ENCODE results near the gene MOV10L1.
A peak's percentile ranks its signal among the peaks of the same experiment; 100 is the strongest.
"Not testable (repeated sequence)": the region's sequence is repeated elsewhere in the genome, so short reads cannot be mapped to it uniquely, and the experiment has no call there.

Gene MOV10L1

DNA sequence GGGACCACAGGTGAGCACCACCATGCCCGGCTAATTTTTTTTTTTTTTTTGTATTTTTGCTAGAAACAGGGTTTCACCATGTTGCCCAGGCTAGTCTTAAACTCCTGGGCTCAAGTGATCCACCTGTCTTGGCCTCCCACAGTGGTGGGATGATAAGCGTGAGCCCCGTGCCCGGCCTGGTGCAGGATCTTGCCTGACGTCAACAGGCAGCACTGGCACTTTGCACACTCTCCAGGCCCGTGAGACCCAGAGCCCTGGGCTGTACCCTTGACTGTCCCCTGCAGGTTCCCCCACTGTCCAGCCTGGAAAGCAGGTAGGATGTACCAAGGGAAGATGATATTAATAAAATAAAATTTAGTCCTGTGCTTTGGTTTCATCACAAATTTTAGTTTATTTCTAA lies 51.7 kb downstream of the MOV10L1 start:
- DNase-seq: no peak

DNA sequence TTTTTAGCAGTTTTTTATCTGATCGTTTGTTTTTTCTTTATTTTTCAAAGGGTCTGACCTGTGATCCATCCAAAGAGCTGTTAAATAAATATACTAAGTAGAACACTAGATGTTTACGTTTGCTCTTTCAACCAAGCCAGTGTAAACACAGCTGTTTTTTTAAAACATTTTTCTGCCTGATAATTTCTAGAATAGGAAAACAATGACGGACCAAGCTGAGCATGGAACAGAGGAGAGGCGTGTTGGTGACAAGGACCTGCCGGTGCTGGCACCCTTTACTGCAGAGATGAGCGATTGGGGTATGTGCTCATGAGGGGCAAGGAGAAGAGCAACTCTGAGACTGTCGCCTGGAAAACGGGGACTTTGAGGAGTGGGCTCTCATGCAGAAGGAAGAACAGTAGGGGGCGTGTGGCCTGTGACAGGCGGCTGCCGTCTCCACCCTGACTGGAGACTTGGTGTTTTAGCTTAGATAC lies 52.1 kb downstream of the MOV10L1 start:
- no peak for DNase-seq

DNA sequence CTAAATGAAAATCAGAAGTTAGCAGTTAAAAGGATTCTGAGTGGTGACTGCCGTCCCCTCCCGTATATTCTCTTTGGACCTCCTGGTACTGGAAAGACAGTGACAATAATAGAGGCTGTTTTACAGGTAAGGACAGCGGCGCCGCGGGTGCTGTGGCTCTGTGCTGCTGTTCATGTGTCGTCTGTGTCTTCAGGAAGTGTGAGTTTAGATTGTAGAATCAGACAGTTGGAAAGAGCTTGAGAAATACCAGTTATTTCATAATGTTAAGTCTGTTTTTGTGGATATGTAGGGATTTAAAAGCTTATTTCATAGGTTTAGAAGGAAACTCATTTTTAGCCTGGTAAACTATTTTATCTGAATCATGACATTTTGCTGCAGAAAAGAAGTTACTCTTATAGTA lies 53.3 kb downstream of the MOV10L1 start:
- DNase-seq: no peak

DNA sequence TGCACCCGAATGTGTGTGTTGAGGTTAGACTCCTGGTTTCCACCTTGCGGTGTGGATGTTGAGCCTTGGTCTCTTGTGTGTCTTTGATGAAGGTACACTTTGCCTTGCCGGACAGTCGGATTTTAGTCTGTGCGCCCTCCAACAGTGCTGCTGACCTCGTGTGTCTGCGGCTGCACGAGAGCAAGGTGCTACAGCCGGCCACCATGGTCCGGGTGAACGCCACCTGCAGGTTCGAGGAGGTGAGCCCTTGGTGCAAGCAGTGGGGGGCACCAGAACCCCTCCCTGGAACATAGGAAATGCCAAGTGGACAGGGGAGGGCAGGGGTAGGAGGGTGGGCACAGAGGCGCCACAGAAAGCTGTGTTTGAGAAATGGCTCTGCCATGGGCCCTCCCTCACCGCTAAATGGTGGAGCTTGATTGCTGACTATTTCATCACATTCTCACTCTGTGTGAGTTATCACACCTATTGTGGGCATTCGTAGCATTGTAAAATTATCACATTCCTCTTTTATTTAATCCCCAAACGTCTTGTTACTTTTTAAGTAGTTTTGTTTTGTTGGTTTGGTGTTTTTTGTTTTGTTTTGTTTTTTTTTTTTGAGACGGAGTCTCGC lies 54.3 kb downstream of the MOV10L1 start:
- DNase-seq: no peak

DNA sequence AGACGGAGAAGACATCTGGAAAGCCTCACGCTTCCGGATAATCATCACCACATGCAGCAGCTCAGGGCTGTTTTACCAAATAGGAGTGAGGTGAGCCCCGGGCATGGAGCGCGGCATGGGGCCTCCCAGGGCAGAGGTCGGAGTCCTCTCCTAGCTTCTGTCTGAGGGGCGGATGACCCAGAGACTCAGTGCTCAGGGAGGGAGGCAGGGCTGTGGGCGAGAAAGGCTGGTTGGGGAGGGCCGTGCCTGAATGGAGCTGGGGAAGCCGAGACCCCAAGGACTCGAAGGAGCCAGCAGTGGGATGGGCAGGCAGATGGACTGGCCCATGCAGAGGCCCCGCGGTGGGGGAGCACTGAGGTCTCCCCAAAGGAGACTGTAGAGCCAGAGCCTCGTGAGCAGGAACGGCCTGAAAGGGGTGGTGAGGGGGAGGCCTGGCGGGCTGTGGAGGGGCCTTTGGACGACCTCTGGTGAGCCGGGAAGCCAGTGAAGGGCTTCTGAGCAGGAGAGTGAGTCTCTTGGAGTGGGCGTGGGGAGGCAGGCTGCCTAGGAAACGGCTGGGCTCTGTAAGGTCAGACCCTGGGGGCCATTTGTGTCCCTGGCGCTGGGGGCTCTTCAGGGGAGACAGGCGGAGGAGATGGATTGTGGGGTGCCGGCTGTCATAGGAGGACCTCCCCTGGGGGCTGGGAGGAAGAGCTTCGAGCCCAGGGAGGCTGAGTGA lies 56.1 kb downstream of the MOV10L1 start:
- no peak for DNase-seq

DNA sequence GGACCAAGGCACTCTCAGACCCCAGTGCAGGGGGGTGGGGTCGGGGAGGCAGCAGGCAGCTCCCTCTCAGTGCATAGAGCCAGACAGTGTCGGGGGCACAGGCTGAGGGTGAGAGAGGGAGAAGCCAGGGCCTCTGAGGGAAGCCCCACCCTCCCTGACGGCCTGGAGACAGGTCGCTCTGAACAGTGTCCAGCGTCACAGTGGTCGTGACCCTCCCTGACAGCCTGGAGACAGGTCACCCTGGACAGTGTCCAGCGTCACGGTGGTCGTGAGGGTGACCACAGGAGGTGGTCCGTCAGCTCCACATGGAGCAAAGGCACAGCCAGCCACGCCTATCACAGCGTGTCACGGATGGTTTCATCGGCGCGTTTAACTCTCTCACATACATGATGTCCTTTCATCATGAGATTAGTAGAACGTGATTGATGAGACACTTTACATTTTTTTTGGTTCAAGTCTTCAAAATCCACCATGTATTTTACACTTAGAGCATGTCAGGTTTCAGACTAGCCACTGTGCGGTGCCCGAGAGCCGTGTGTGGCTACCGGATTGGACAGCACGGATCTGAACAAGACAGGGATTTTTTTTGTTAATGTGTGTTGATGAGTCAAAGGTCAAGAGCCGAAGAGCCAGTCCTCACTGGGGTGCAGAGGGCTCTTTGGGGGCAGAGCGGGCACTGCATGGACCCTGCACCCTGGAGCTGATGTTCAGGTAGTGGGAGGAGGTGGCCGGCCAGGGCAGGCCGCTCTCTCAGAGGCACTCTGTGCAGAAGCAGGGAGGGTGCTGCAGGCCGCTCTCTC lies 56.8 kb downstream of the MOV10L1 start:
- no peak for DNase-seq

DNA sequence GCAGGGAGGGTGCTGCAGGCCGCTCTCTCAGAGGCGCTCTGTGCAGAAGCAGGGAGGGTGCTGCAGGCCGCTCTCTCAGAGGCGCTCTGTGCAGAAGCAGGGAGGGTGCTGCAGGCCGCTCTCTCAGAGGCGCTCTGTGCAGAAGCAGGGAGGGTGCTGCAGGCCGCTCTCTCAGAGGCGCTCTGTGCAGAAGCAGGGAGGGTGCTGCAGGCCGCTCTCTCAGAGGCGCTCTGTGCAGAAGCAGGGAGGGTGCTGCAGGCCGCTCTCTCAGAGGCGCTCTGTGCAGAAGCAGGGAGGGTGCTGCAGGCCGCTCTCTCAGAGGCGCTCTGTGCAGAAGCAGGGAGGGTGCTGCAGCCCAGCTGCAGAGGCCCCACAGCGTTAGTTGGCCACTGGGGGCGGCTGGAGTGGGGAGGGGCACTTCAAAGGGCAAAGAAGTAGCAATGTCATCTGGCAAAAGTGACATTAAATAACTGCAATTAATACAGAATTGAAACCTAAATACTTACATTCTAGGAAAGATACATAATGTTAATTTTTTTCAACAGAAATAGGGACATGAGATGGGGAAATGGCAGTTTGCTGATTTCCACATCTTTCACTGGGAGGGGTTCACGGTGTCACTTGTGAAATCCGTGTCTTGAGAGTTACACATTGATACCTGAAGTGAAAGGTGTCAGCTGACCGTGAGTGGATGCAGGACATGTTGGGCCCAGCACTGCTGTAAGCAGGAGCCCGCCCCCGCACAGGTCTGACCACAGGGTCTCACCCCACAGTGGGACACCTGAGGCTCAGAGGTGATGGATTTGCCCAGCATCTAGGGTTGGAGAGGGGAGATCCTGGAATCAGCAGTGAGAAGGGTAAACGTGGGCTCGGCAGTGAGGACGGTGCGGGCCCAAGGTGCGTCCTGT lies 57.7 kb downstream of the MOV10L1 start:
- DNase-seq: not testable (repeated sequence)

DNA sequence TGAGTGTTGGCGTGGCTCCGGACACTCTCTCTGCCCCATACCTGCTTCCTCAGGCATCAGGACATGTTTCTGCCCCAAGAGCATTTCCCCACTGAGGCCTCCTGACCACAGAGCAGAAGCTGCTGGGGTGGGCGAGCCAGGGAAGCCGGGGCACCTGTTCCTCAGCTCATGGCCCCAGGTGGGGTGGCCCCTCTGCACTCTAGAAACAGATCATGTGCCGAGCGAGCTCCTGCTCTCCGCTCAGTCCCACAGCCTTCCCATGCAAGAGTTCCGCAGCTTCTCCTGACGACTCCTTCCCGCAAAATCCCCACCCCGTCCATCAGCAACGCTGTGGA lies 58.3 kb downstream of the MOV10L1 start:
- DNase-seq: no peak

DNA sequence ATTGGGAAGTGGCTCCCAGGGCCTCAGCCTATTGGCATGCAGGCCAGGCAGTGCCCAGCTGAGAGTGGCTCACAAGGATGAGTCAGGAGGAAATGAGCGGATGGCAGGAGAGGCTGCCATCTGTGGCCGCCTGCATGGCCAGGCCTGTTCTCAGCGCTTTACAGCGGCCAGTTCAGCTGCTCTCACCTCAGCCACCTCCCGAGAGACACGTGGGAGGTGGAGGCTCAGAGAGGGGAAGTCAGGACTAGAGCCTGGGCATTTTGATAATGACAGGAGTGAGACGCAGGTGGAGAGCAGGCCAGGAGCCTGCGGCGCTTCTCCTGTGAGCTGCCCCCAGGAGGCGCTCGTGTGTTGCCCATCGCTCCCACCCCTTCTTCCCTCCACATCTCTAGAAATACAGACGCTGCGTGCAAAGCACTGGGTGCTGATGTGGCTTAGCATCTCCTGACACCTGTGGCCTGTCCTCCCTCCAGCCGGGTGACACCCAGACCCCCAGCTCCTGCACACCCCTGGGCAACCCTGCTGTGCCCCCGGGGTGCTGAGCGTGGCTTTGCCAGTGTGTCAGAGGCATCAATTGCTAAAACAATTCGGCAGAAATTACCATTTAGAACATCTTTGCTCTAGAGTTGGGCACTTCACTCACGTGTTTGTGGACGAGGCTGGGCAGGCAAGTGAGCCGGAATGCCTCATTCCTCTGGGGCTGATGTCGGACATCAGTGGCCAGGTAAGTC lies 59.4 kb downstream of the MOV10L1 start:
- peak; percentile 78 for DNase-seq

DNA sequence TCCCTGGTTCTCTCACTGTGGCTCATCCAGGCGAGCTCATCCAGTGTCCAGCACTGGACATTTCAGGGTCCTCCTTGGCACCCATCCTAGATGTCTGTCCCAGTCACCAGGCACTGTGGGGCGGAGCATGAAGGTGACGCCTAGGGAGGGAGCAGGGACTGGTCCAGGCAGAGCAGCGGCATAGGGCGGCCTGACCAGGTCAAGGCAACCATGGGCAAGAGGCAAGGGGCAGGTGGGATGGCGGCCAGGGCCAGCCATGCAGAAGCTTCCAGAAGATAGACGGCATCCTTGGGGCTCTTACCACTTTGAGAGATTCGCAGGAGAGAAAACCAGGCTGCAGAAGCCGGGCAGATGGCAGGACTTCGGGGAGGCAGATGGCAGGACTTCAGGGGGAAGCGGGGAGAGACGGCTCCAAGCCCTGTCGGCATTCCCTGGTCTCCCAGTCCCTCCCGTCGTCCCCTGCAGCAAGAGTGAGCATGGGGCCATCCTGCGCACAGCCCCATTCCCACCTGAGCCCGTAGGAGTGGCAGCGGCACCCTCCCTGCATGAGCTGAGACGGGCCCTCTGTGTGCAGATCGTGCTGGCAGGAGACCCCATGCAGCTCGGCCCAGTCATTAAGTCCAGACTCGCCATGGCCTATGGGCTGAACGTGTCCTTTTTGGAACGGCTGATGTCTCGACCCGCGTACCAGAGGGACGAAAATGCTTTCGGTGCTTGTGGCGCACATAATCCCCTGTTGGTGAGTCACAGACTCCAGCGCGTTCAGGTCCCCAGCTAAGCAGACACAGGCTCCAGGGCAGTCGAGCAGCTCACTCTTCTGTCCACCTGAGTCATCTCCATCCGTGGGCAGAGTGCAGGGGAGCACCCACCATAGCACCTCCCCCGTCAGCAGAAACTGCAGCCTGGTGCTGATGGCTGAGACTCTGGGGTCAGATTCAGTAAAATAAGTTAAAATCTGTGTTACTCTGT lies 60.6 kb downstream of the MOV10L1 start:
- no peak for DNase-seq

DNA sequence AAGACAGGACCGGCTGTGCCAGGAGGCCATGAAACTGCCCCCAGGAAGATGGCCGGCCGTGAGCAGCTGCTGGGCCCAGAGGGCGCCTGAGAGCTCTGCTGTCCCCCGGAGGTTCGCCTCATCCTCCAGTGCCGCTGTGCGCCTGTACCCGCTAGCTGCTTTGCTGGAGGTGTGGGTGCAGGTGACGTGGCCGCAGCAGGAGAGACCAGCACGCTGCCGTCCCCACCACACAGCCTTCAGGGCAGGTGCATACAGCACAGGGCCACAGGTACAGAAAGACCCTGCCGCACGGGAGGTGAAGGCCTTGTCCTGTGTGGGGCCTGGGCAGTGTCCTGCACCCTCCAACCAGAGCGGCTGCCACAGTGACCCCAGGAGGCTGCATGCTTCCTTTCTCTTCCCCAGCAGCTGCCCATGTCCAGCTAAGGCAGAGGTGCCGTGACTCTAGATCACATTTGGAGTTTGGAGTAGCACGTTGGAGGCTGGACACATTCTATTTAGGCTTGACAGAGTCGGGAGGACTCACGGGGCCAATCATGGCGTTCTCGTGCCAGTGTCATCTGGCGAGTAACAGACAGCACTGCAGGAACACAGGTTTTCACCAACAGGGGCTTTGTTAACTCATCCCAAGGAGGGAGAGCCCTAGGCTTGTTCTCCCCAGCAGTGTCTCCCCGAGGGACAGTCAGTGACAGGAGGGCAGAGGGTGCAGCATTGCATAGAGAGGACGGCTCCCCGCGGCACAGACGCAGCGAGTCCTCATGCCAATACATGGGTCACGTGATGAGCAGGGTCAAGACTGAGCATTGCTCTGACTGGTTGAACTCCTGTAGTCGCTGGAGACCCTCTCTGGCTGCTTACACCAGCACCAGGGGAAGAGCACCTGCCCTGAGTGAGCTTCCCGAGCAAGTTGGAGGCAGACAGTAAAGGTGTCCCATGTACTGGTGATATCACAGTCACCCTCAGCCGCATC lies 62.0 kb downstream of the MOV10L1 start:
- DNase-seq: no peak

DNA sequence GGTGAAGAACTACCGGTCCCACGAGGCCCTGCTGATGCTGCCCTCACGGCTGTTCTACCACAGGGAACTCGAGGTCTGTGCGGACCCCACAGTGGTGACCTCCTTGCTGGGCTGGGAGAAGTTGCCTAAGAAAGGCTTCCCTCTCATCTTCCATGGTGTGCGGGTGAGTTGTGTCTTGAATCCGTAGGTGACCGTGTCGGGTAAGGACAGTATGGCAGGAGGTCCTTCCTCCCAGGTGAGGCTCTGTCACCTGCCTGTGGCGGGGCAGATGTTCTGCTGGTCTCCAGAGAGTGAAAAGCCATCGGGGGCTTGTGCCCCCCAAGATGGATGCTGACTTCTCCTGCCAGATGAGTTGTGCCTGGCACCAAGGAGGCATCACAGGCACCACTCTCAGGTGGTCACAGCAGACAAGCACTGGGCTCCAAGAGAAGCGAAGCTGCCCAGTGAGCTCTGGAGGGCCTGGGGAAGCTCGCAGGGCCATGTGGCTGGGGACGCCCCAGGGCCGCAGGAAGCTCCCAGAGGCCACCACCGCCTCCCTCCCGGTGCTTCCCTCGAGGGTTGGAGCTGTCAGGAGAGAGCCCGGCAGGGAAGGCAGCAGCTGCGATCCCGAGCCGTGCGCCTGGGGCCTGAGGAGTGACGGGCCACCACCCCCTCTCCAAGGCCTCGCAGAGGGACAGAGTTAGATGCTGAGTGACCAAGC lies 63.4 kb downstream of the MOV10L1 start:
- DNase-seq: no peak

DNA sequence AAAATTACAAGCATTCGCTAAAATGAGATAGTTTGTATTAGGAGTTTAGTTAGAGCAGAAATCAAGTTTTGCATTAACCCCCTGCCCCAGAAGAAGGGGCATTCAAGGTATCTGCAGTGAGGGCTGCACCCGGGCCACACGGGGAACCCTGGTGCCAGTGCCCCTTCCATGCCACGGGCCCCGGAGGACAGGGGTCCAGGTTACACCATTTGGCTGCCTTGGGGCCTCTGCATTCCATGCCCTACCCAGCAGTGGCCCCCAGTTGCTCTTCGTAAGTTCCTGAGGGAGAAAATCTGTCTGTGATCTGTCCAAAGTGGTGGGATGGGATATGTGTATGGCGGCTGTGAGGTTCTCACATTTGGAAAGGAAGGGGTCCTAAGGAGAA lies 63.9 kb downstream of the MOV10L1 start:
- DNase-seq: no peak

DNA sequence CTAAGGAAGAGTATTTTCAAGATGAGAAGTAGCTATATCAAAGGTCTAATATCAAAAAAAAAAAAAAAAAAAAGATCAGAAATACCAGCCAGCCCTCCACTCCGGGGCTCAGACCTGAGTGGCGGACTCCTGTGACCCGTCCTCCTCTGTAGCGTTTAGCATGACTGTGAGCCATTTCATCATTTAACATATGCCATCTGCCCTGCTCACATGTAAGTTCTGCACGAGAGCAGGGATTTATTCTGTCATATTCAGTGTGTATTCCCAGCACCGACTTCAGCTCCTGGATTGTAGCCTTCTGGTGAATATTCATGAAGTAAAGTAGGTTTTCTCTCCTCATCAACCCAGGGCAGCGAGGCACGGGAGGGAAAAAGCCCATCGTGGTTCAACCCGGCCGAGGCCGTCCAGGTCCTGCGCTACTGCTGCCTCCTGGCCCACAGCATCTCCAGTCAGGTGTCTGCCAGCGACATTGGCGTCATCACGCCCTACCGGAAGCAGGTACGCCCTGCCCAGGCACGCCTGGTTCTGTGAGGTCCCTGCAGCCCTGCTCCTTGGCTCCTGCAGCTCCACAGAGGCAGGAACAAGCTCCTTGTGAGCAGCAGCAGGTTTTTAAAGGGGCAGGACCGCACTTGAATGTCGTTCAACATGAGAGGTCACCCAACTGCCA lies 68.0 kb downstream of the MOV10L1 start:
- DNase-seq: no peak

DNA sequence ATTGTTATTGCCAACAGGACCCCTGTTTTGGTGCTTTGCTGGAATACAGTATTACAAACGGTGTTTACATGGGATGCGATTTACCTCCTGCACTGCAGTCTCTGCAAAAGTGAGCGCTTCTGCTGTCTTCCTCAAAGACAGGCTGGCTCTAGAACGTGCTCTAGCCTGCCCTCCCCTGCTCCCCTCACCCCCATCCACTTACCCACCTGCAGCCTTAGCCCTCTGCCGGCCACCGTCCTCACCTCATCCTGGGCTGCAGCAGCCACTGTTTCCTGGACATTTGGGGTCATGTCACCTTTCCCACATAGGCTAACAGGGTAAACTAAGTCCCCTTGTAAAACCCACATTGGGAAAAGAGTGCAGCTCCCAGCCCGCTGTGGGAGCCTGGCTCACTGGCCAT lies 71.1 kb downstream of the MOV10L1 start:
- no peak for DNase-seq

DNA sequence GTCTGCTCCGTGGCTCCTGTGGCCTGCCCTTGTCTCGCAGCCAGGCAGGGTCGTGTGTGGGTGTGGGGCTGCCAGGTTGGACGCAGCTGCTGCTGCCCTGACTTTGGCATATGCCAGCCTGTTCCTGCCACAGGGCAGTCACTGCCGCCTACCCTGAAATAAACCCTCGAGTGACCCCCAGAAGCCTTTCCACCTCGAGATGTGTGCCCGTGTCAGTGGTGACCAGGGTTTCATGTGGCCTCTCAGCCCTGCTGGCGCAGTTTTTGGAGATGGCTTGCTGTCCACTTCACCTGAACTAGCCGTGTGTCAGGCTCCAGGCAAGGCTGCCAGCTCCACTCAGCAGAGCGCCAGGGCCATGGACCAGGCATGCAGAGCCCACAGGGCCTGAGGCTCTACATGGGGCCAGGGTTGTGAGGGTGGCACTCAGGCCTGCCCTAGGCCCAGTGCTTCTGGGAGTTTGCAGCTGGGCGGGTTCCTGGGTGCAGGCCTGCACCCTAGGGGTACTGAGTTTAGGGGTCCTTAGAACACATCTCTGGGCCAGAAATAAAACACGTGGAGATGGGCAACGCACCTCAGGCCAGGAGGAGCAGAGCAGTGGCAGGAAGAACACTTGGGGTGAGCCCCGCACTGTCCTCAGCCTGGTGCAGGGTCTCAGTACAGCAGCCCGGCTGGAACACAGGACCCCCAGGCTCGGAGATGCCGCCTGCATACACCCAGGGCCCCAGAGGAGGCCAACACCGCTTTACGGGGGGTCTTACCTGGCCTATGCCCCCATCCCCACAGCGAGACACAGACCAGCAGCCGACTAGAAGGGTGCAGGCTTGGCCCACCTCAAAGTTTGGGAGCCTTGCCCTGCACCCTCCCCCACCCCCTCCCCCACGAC lies 71.9 kb downstream of the MOV10L1 start:
- no peak for DNase-seq

DNA sequence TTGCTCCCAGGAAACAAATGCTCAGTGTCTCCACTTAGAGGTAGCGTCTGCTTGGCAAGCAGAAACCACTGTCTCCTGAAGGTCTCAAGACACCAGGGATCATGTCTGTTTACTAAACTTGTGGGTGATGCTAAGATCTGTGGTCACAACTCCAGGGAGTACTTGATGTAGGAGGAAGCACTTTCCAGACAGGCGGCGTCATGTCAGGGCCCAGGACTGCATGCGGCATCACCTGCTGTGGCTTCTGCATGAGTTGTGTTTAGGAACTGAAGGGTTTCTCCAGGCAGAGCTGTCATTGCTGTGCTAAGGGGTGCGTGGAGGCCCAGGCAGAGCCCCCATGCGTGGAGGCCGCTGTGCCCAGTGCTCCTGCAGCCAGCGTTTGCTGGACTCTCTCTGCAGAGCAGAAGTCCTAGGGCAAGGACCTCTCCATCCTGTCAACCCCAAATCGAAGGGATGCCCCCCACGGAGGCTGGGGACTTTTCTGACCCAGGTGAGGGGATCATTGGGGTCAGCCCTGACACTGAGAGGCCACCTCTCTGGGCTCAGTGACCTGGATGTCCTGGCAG lies 72.7 kb downstream of the MOV10L1 start:
- no peak for DNase-seq

Measured in stimulated activated CD4-positive, alpha-beta T cell treated with anti-CD3 and anti-CD28 coated beads, Interleukin-15, amount 100 ng/mL, for 24 hours (primary cell).